IMR-90 (cell line): ENCODE data around the gene UTF1. TPM values are rescaled to one million over a fixed set of nuclear protein-coding genes. Genes with fewer than 3 reads are reported as not detected.

Experiments used
- ATAC-seq: fragments of 200-7000 bp; cut with Tn5 transposase; 2 replicates; pipeline ENCODE4 v1.9.1; 2020; ENCODE audit warnings: low read depth, mild to moderate bottlenecking, moderate library complexity
- BruUV-seq: library from RNA; stranded (reverse); fragments of 400-500 nt; replicated peaks from 2 replicates; lab custom pipeline; 2021; lab: Mats Ljungman, UMichigan
- CTCF ChIA-PET: fragments of 300-600 bp; formaldehyde crosslinking; extraction: SDS; loops from one replicate; lab custom pipeline; 2021; ENCODE audit warnings: antibody characterized with exemption; lab: Yijun Ruan, JAX
- POLR2A ChIA-PET: fragments of 300-600 bp; sonication (Branson Sonifier 250); formaldehyde crosslinking; loops from one replicate; lab custom pipeline; 2022; ENCODE audit warnings: antibody characterized with exemption; ENCODE audit not compliant: unreplicated experiment; lab: Charles Lee
- DNase-seq: peaks from one replicate; pipeline ENCODE4 v3.0.0; 2013
- H2AFZ ChIP-seq: replicated peaks from 2 replicates; pipeline ENCODE3; 2013; ENCODE audit warnings: low read length, mild to moderate bottlenecking; ENCODE audit not compliant: poor library complexity
- H2AK5ac ChIP-seq: 2 replicates; pipeline ENCODE4 v1.6.1; 2013; ENCODE audit warnings: low read depth, low read length, inconsistent platforms
- H2AK9ac ChIP-seq: replicated peaks from 2 replicates; pipeline ENCODE3; 2013; ENCODE audit warnings: mild to moderate bottlenecking, low read depth, low read length, moderate library complexity; ENCODE audit not compliant: poor library complexity
- H2BK120ac ChIP-seq: 2 replicates; pipeline ENCODE4 v1.6.1; 2013; ENCODE audit warnings: low read depth, low read length, inconsistent platforms
- H2BK15ac ChIP-seq: 3 replicates; pipeline ENCODE4 v1.6.1; 2013; ENCODE audit warnings: low read depth, low read length, inconsistent platforms
- H2BK20ac ChIP-seq: 2 replicates; pipeline ENCODE4 v1.6.1; 2013; ENCODE audit warnings: low read depth, mild to moderate bottlenecking, inconsistent platforms, low read length, moderate library complexity
- H2BK5ac ChIP-seq: 2 replicates; pipeline ENCODE4 v1.6.1; 2013; ENCODE audit warnings: mild to moderate bottlenecking, low read depth, low read length, inconsistent platforms; ENCODE audit not compliant: poor library complexity, severe bottlenecking
- H3K14ac ChIP-seq: replicated peaks from 2 replicates; pipeline ENCODE4 v1.6.1; 2013; ENCODE audit warnings: low read depth, low read length, inconsistent platforms
- H3K18ac ChIP-seq: 2 replicates; pipeline ENCODE4 v1.6.1; 2013; ENCODE audit warnings: low read depth, low read length, control low read depth
- H3K23ac ChIP-seq: 2 replicates; pipeline ENCODE4 v1.6.1; 2013; ENCODE audit warnings: low read depth, low read length, inconsistent platforms
- H3K27ac ChIP-seq: 2 replicates; pipeline ENCODE4 v1.5.1; 2013; ENCODE audit warnings: mild to moderate bottlenecking, control low read depth, low read length; ENCODE audit not compliant: insufficient read depth
- H3K27me3 ChIP-seq: 2 replicates; pipeline ENCODE4 v1.6.1; 2013; ENCODE audit warnings: low read length; ENCODE audit not compliant: control insufficient read depth, insufficient read depth
- H3K36me3 ChIP-seq: 2 replicates; pipeline ENCODE4 v1.6.1; 2013; ENCODE audit warnings: low read length, mixed read lengths; ENCODE audit not compliant: control insufficient read depth, insufficient read depth
- H3K4ac ChIP-seq: 2 replicates; pipeline ENCODE4 v1.6.1; 2013; ENCODE audit warnings: low read depth, low read length, inconsistent platforms
- H3K4me1 ChIP-seq: 2 replicates; pipeline ENCODE4 v1.6.1; 2013; ENCODE audit warnings: low read length, mixed read lengths; ENCODE audit not compliant: control insufficient read depth, insufficient read depth
- H3K4me2 ChIP-seq: 2 replicates; pipeline ENCODE4 v1.6.1; 2013; ENCODE audit warnings: low read depth, mild to moderate bottlenecking, control low read depth, low read length, moderate library complexity
- H3K4me3 ChIP-seq: 2 replicates; pipeline ENCODE4 v1.5.1; 2013; ENCODE audit warnings: low read depth, mild to moderate bottlenecking, control low read depth, low read length, moderate library complexity; ENCODE audit not compliant: insufficient read depth
- H3K56ac ChIP-seq: 2 replicates; pipeline ENCODE4 v1.6.1; 2013; ENCODE audit warnings: low read length, inconsistent platforms; ENCODE audit not compliant: insufficient read depth; ENCODE audit errors: extremely low read depth
- H3K79me1 ChIP-seq, 2 experiments: 2 replicates each; pipeline ENCODE4 v1.6.1; 2013; ENCODE audit warnings: low read length in 2 of 2, inconsistent platforms in 1 of 2, low read depth in 1 of 2
- H3K9ac ChIP-seq: 2 replicates; pipeline ENCODE4 v1.6.1; 2013; ENCODE audit warnings: low read depth, low read length, control low read depth
- H3K9me1 ChIP-seq: 2 replicates; pipeline ENCODE4 v1.6.1; 2013; ENCODE audit warnings: low read length, inconsistent platforms; ENCODE audit not compliant: insufficient read depth
- H3K9me3 ChIP-seq: 2 replicates; pipeline ENCODE4 v1.6.1; 2013; ENCODE audit warnings: low read length; ENCODE audit not compliant: control insufficient read depth, insufficient read depth
- H4K20me1 ChIP-seq: 2 replicates; pipeline ENCODE4 v1.6.1; 2013; ENCODE audit warnings: low read length, inconsistent platforms; ENCODE audit not compliant: insufficient read depth
- H4K5ac ChIP-seq: 2 replicates; pipeline ENCODE4 v1.6.1; 2013; ENCODE audit warnings: mild to moderate bottlenecking, low read depth, low read length, control low read depth
- H4K8ac ChIP-seq, 2 experiments: 2 replicates each; pipeline ENCODE4 v1.6.1; 2013; ENCODE audit warnings: low read depth in 2 of 2, low read length in 2 of 2, control low read depth in 1 of 2, inconsistent platforms in 1 of 2
- H4K91ac ChIP-seq: 2 replicates; pipeline ENCODE4 v1.6.1; 2013; ENCODE audit warnings: low read depth, low read length, inconsistent platforms; ENCODE audit not compliant: insufficient read depth
- BHLHE40 ChIP-seq: fragments of 150-350 bp; IDR thresholded peaks from 2 replicates; pipeline ENCODE4 v1.6.1; 2016; ENCODE audit warnings: mild to moderate bottlenecking, low read depth, low read length
- CHD1 ChIP-seq: IDR thresholded peaks from 2 replicates; pipeline ENCODE4 v1.6.1; 2012; ENCODE audit warnings: low read depth, low read length, improper control_type of control experiment
- CTCF ChIP-seq: conservative IDR thresholded peaks from 2 replicates; pipeline ENCODE4 v1.5.1; 2012; ENCODE audit warnings: mild to moderate bottlenecking, low read depth, low read length, improper control_type of control experiment
- ELK1 ChIP-seq: fragments of 150-350 bp; IDR thresholded peaks from 2 replicates; pipeline ENCODE4 v1.6.1; 2016; ENCODE audit warnings: low read depth, mild to moderate bottlenecking, low read length, moderate library complexity, borderline replicate concordance
- FOS ChIP-seq: fragments of 150-350 bp; IDR thresholded peaks from 2 replicates; pipeline ENCODE4 v1.6.1; 2016; ENCODE audit warnings: low read depth, low read length
- MAFK ChIP-seq: IDR thresholded peaks from 2 replicates; pipeline ENCODE4 v1.6.1; 2012; ENCODE audit warnings: low read depth, low read length, improper control_type of control experiment
- MAZ ChIP-seq: IDR thresholded peaks from 2 replicates; pipeline ENCODE4 v1.6.1; 2012; ENCODE audit warnings: low read depth, mild to moderate bottlenecking, low read length, improper control_type of control experiment, moderate library complexity, borderline replicate concordance
- NFE2L2 ChIP-seq: fragments of 150-350 bp; IDR thresholded peaks from 2 replicates; pipeline ENCODE4 v1.6.1; 2016; ENCODE audit warnings: low read depth, mild to moderate bottlenecking, low read length
- POLR2A ChIP-seq: IDR thresholded peaks from 2 replicates; pipeline ENCODE4 v1.6.1; 2012; ENCODE audit warnings: mild to moderate bottlenecking, low read depth, low read length
- RAD21 ChIP-seq: IDR thresholded peaks from 2 replicates; pipeline ENCODE4 v1.6.1; 2012; ENCODE audit warnings: low read length, improper control_type of control experiment
- RCOR1 ChIP-seq: IDR thresholded peaks from 2 replicates; pipeline ENCODE4 v1.6.1; 2012; ENCODE audit warnings: mild to moderate bottlenecking, low read length, improper control_type of control experiment; ENCODE audit not compliant: insufficient replicate concordance
- SMC3 ChIP-seq: fragments of 150-350 bp; IDR thresholded peaks from 2 replicates; pipeline ENCODE4 v1.6.1; 2016; ENCODE audit warnings: low read depth, mild to moderate bottlenecking, antibody characterized with exemption, low read length, moderate library complexity
- WGBS, 2 experiments: methylation state at CpG; one replicate each; pipeline versions ENCODE4 v1.1.5 to v1.1.7; 2013; ENCODE audit warnings: missing lambda C conversion rate in 2 of 2; ENCODE audit not compliant: insufficient read length in 1 of 2; ENCODE audit errors: extremely low coverage in 2 of 2; 5-methylcytosine and 5-hydroxymethylcytosine counted together
- dilution Hi-C: fragments of 300-500 bp; cut with HindIII; formaldehyde crosslinking; loops from one replicate; pipeline ENCODE4 v1.14.3; 2018; ENCODE audit warnings: low sequenced_read_pairs; ENCODE audit not compliant: unreplicated experiment
- in situ Hi-C: fragments of 300-500 bp; cut with MboI; formaldehyde crosslinking; loops from 3 replicates; pipeline ENCODE4 v1.14.3; 2019; ENCODE audit warnings: low sequenced_read_pairs, inconsistent platforms, mixed read lengths
- intact Hi-C: fragments of 100-400 bp; cut with micrococcal nuclease; formaldehyde crosslinking; loops from 2 replicates; pipeline ENCODE4 v1.10.0; 2022
- polyA plus RNA-seq, 3 experiments: library from polyadenylated mRNA; depleted of rRNA; stranded (reverse); fragments of >200 nt; gene quantifications; 2 replicates each; pipeline ENCODE4 v1.2.3, GENCODE V29; 2012; ENCODE audit warnings: low replicate concordance in 1 of 3
- total RNA-seq: library from RNA; depleted of rRNA; stranded (reverse); fragments of >200 nt; gene quantifications from 2 replicates; pipeline ENCODE4 v1.2.3, GENCODE V29; 2012

UTF1 gene
- total and polyA plus RNA-seq, 2 of the 4 experiments (the other 2 are of a cell fraction), result not detected

GRCh38 chr10:133229265-133230043, 563 bp upstream of the UTF1 start (continued):
- no peak for TF ChIP-seq CHD1

GRCh38 chr10:133230387-133231195, 574 bp downstream of the UTF1 start:
- intact Hi-C loops (no loop called here), dilution Hi-C loops (no loop called here), in situ Hi-C loops (no loop called here)
- H3K27ac ChIP-seq, result no peak overlapping the region
- no peak overlapping the region for H2AK5ac ChIP-seq
- H3K36me3 ChIP-seq, result no peaks in the 10 kb centered on the region
- no peak overlapping the region for H3K4me3 ChIP-seq
- H3K4me2 ChIP-seq, result no peak overlapping the region
- no peak; the same call in 1 of the 2 replicates for ATAC-seq
- no peak overlapping the region for H3K4ac ChIP-seq
- no peak overlapping the region for H4K91ac ChIP-seq
- WGBS, 2 experiments, result 4% methylated on average over 75 of the region's 122 CpGs; no CpG with 5 or more reads in 1 of the 2 experiments
- H4K8ac ChIP-seq, result no peak overlapping the region
- DNase-seq, result no peak
- no peaks in the 10 kb centered on the region for H4K20me1 ChIP-seq
- no peaks in the 10 kb centered on the region for H3K79me1 ChIP-seq
- POLR2A ChIA-PET, result no interaction called here
- no peak overlapping the region for H2AFZ ChIP-seq
- no peak overlapping the region for H2BK20ac ChIP-seq
- CTCF ChIA-PET, result no interaction called here
- no peak overlapping the region for H3K9ac ChIP-seq
- no peak overlapping the region for H3K14ac ChIP-seq
- H3K23ac ChIP-seq, result no peak overlapping the region
- H3K9me1 ChIP-seq, result no peaks in the 10 kb centered on the region
- no peak overlapping the region for H2BK5ac ChIP-seq
- no peak overlapping the region for H3K56ac ChIP-seq
- no peak overlapping the region for H2BK120ac ChIP-seq
- H4K5ac ChIP-seq, result no peak overlapping the region
- no peak overlapping the region for H2BK15ac ChIP-seq
- no TSS peak for BruUV-seq
- H3K27me3 ChIP-seq, result peaks cover 62% of the 10 kb centered on the region
- 0 out of 2 replicates have a peak, but pooled peaks cover 2% of the 10 kb centered on the region for H3K9me3 ChIP-seq
- H2AK9ac ChIP-seq, result no peak overlapping the region
- H3K4me1 ChIP-seq, result no peaks in the 10 kb centered on the region; the same call in 1 of the 2 replicates
- H3K18ac ChIP-seq, result no peak overlapping the region
- TF ChIP-seq MAFK (no peak), SMC3 (no peak), CHD1 (no peak), BHLHE40 (no peak), POLR2A (no peak), RCOR1 (no peak), MAZ (no peak), FOS (no peak), ELK1 (no peak), RAD21 (no peak), NFE2L2 (no peak), CTCF (no peak)
